NCI-H345 (cell line): ENCODE results near the gene SORBS2.
A peak's percentile ranks its signal among the peaks of the same experiment; 100 is the strongest.

ENCODE experiments used
- DNase-seq: peaks from one replicate; lab custom pipeline; 2025; lab: John Stamatoyannopoulos, UW

SORBS2 gene

GRCh38 chr4:185638093-185638492 lies 173.9 kb downstream of the SORBS2 start:
- no peak for DNase-seq

GRCh38 chr4:185637163-185637875 lies 174.7 kb downstream of the SORBS2 start:
- no peak for DNase-seq

DNA sequence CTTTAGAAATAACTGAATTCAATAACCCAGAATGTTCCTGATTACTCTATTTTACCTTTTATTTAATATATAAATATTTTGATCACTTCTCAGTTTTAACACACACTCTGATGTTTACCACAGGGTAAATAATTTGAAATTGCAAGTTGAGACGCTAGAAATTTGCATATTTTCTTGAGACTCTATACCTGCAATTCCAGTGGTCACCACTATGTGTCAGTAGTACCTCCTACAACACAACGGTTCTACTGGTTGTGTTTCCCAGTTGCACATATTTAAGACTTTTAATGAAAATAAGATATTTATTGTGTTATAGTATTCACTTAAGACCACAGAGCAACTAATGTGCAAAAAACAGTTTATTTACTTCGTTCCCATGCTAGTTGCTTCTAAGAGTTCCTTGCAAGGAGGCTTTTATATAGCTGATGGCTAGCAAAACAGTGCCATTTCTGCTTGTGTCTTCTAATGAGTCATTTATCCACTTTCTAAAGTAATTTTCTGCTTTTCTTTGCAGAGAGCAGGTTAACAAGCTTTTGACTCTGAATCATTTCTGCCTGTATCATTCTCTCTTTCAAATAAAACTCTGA lies 177.8 kb downstream of the SORBS2 start:
- no peak for DNase-seq

DNA sequence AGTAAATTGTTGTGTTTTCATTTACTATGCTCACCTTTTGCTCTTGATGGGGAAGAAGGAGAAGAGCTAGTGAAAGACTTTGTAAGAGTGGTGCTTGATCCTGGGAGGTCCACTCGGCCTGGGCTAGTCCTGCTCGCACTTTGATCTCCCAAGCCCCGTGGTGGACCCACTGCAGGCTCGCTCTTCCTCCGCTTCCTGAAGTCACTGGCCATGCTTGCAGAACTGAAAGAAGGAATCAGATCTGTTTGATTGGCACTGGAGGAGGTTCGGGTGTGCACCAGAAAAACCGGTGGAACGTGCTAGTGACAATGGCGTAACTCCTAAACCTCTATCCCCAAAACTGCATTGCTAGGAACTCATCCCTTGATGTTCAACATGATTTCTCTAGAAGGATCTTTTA lies 185.2 kb downstream of the SORBS2 start:
- no peak for DNase-seq

DNA sequence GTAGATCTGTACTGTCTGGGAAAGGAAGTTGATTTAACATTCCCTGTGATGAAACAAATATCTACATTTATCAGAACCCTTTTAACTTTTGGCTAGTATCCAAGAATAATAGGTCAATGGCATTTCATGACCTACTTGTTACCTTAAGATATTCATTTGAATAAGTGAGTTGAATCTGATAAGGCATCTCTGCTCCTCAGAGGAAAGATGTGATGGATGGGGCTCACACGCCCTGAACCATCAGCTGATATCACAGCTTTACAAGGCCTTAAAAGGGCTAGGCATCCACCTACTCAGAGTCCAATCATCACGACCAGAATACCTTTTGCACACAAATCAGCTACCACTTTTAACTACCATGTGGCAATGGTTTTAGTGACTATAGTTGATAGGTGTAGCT lies 186.5 kb downstream of the SORBS2 start:
- DNase-seq, result no peak

- DNase-seq, result no peak
Measured at GRCh38 chr4:185624259-185624589, 187.8 kb downstream of the SORBS2 start.

GRCh38 chr4:185623444-185624258 lies 188.3 kb downstream of the SORBS2 start:
- DNase-seq, result no peak

- DNase-seq, result no peak
Measured at GRCh38 chr4:185608185-185608584, 203.8 kb downstream of the SORBS2 start.

- no peak for DNase-seq
Measured at GRCh38 chr4:185602397-185602796, 209.6 kb downstream of the SORBS2 start.

DNA sequence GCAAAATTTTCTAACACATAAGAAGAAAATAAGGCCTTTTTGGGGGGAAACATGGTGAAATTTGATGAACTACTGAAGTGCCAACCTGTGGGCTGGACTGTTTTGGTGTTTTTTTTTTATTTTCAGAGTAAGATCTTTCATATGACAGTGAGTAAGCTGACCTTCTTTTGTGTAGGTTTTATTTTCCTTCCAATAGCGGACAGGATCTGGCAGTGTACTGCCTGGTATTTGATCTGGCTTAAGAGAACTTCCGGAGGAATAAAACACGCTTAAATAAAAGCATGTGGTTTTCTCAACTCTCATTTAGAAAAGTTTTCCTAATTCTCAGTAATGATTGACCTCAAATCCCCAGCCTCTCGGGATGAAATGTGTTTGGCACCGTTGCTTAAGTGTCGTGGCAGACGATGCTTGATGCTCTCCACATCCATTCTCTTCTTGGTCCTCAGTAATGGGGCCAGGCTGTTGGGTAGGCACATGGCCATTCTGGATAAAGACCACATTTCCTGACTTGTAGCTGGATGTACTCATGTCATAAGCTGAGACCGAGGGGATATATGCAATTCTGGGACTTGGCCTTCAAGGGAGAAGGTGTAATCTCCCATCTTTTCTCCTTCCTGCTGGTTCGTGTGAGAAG lies 211.1 kb downstream of the SORBS2 start:
- DNase-seq, result no peak

DNA sequence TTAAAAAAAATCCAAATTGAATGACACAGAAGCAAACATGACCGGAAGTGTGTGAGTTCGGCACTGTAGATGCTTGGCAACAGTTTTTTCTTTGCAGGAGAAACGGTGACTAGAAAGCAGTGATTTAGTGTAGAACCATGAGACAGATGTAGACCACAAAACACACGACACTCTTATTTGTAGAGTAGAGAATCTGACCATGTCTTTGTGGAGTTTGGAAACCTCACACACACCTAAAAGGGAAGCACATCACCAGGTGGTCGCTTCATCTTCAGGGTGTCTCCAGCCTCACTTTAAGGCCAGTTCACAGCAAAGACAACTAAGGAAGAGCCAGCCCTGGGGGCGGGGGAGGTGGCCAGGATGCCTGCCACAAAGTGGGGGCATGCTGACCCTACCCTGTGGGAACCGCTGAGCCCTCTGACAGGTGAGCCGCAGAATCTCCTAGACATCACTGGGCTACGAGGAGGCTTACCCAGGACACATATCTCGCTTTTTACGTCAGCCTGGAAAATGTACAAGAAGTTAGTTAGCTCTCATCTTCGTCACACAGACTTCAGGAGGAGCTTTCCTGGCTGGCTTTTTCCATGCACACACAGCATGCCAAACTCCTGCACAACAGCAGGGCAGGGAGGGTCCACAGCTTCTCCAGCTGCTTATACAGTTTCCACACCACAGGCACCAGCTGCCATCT lies 212.3 kb downstream of the SORBS2 start:
- DNase-seq, result no peak

- no peak for DNase-seq
Measured at GRCh38 chr4:185598846-185599552, 213.0 kb downstream of the SORBS2 start.

- DNase-seq, result peak; percentile 56
Measured at GRCh38 chr4:185597532-185598188, 214.3 kb downstream of the SORBS2 start.

GRCh38 chr4:185592845-185593488 lies 219.0 kb downstream of the SORBS2 start:
- no peak for DNase-seq

DNA sequence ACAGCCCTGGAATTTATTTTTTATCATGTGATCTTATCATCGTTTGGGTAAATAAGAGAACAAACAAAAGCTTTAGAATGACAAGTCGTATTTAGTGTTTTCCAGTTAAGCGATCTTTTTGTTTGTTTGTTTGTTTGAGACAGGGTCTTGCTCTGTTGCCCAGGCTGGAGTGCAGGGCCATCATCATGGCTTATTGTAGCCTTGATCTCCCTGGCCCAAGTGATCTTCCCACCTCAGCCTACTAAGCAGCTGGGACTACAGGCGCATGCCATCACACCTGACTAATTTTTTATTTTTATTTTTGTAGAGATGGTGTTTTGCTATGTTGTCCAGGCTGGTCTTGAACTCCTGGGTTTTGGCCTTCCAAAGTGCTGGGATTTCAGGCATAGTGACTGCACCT lies 219.6 kb downstream of the SORBS2 start:
- no peak for DNase-seq

DNA sequence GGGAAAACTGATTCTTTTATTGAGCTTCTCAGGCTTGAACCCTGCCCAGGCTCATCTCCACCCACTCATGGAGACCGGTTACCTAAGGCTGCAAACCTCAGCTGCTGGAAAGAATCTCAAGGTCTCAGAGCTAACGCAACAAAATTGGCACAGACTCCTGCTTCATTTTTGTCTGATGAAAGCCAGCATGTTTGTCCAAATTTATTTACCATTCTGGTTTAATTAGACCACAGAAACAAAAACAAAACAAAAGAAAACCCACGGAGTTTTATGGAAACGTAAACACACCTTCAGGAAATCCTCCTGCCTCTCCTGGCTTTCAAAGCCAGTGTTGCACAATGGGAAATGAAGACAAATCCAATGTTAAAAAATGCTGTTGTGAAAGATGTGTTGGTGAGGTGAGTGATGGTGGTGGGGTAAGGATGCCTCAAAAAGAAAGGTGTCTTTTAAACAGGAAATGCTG lies 220.3 kb downstream of the SORBS2 start:
- DNase-seq, result no peak

- no peak for DNase-seq
Measured at GRCh38 chr4:185590982-185591381, 221.0 kb downstream of the SORBS2 start.

GRCh38 chr4:185589067-185589836 lies 222.7 kb downstream of the SORBS2 start:
- DNase-seq, result no peak

GRCh38 chr4:185587427-185588161 lies 224.4 kb downstream of the SORBS2 start:
- no peak for DNase-seq
